Peyer's patch (tissue), 4 donors: ENCODE measurements around the gene CLDN9. TPM values are rescaled to one million over a fixed set of nuclear protein-coding genes. Genes with fewer than 3 reads are reported as not detected.

Source experiments
- DNase-seq, 3 donors: peaks; one replicate each; pipeline ENCODE4 v3.0.0-alpha.2; 2017 to 2019
- H3K27ac ChIP-seq, 4 donors: fragments of 200-600 bp; sonication (generic); one replicate each; pipeline ENCODE4 v1.5.1; 2016 to 2019
- H3K27me3 ChIP-seq, 2 donors: fragments of 200-600 bp; sonication (generic); one replicate each; pipeline ENCODE4 v1.5.1; 2019
- H3K36me3 ChIP-seq, 3 donors: fragments of 200-600 bp; sonication (generic); one replicate each; pipeline ENCODE4 v1.5.1; 2016 to 2019
- H3K4me1 ChIP-seq, 4 donors: fragments of 200-600 bp; sonication (generic); one replicate each; pipeline ENCODE4 v1.5.1; 2016 to 2019
- H3K4me3 ChIP-seq, 4 donors: fragments of 200-600 bp; sonication (generic); 1 replicate in 3 of 4; 2 replicates in 1 of 4; pipeline ENCODE4 v1.5.1; 2016 to 2019; ENCODE audit warnings: mild to moderate bottlenecking in 1 of 4
- H3K9me3 ChIP-seq, 4 donors: fragments of 200-600 bp; sonication (generic); one replicate each; pipeline ENCODE4 v1.5.1; 2016 to 2019; ENCODE audit warnings: mild to moderate bottlenecking in 1 of 4
- CTCF ChIP-seq, 6 experiments: fragments of 450-650 bp in 4 of 6; fragments of 200-600 bp in 2 of 6; sonication (generic) in 1 of 6; IDR thresholded peaks; one replicate each; pipeline ENCODE4 v1.5.1; 2017 to 2019; ENCODE audit warnings: antibody characterized with exemption in 6 of 6, mild to moderate bottlenecking in 3 of 6, moderate library complexity in 1 of 6
- POLR2A ChIP-seq, 2 donors: fragments of 450-650 bp; IDR thresholded peaks; one replicate each; pipeline ENCODE4 v1.5.1; 2017; ENCODE audit warnings: antibody characterized with exemption in 2 of 2, mild to moderate bottlenecking in 2 of 2, moderate library complexity in 2 of 2
- total RNA-seq, 4 donors: library from RNA; depleted of rRNA; stranded (reverse); fragments of >200 nt; gene quantifications; one replicate each; pipeline ENCODE4 v1.1.0, GENCODE V29; 2016

Gene CLDN9
- total RNA-seq, 4 donors from 2014 or later, result 0.76 to 2.5 (median 1.2) TPM

DNA sequence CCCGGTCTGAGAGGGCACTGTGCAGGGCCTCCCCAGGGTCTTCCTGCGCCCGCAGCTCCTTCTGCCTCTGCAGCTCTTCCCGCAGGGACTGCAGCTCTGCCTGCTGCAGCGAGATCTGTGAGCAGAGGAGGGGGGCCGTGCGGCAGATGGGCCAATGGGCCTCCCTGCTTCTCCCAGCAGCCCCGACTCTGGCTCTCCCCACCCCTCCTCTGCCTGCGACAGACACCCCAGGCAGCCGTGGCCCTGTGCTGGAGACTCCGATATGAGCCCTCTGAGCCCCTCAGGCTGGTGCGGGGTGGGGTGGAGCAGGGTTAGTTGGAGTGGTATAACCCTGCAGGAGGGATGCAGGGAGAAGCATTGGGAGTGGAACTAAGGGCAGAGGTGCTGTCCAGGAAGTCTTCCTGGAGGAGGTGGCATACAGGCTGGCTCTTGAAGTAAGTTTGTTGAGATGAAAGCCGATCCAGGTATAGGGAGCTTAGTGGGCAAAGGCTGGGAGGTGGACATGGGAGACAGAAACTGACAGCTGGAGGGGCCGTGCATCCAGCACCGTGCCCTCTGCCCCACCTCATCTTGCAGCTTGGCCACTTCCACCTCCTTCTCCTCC is 16.1 kb downstream of the CLDN9 start:
- Histone ChIP-seq H3K9me3 (no peaks in the 10 kb centered on the region), H3K27me3 (no peaks in the 10 kb centered on the region), H3K4me3 (no peak overlapping the region), H3K36me3 (peaks cover 0 to 22% (median 0%) of the 10 kb centered on the region in 3 donors), H3K4me1 (peaks cover 3 to 45% (median 10%) of the 10 kb centered on the region in 4 donors), H3K27ac (no peak overlapping the region)
- DNase-seq, result no peak
- TF ChIP-seq POLR2A (IDR thresholded peaks at IDR 0.05) (no peak), CTCF (IDR thresholded peaks at IDR 0.05) (no peak)

DNA sequence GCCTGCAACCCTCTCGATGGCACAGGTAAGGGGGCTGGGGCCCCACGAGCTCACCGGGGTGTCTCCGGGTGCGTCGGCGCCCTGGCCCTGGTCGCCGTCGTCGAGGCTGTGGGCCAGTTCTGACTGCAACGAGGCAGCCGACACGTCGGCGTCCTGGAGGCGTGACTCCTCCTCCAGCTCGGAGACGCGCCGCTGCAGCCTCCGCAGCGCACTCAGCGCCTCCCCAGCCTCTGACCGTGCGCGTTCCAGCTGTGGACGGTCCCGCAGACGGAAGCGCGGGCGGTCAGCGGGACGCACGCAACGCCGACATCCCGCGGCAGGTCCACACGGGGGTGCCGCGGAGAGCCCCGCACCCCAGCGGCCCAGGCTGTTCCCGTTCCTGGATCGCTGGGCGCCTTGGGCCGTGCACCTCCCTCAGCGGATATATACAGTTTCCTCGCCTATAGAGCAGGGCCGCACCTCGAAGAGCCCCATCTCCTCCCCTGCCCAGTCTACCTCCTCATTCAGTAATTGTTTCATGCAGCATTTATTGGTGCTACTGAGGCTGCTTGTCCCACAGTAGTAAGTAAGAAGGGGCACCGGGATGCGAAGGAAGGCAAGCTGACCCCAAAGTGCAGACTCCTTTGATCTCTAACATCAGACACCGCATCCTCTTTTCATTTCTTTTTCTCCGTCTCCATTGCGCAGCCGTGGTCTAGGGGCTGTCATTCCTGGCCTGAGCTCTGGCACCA is 16.9 kb downstream of the CLDN9 start:
- Histone ChIP-seq H3K4me1 (peaks cover 3 to 41% (median 10%) of the 10 kb centered on the region in 4 donors), H3K27ac (no peak overlapping the region), H3K9me3 (no peaks in the 10 kb centered on the region), H3K4me3 (peak overlapping the region in 2 of 4 donors; percentile 22 to 27), H3K36me3 (peaks cover 0 to 22% (median 0%) of the 10 kb centered on the region in 3 donors), H3K27me3 (no peaks in the 10 kb centered on the region)
- TF ChIP-seq CTCF (IDR thresholded peaks at IDR 0.05), result no peak
- TF ChIP-seq POLR2A (IDR thresholded peaks at IDR 0.05), result no peak
- no peak for DNase-seq

- no peak for TF ChIP-seq POLR2A (IDR thresholded peaks at IDR 0.05)
- TF ChIP-seq CTCF (IDR thresholded peaks at IDR 0.05), result no peak
- peaks cover 3 to 40% (median 10%) of the 10 kb centered on the region in 4 donors for H3K4me1 ChIP-seq
- no peaks in the 10 kb centered on the region for H3K9me3 ChIP-seq
- peaks cover 0 to 4% of the 10 kb centered on the region in 2 donors for H3K27me3 ChIP-seq
- peaks cover 0 to 22% (median 0%) of the 10 kb centered on the region in 3 donors for H3K36me3 ChIP-seq
- no peak overlapping the region for H3K4me3 ChIP-seq
- H3K27ac ChIP-seq, result no peak overlapping the region
- no peak for DNase-seq
Observed at GRCh38 chr16:3030222-3031212, 17.8 kb downstream of the CLDN9 start.

GRCh38 chr16:3032624-3033023 is 19.9 kb downstream of the CLDN9 start:
- TF ChIP-seq CTCF (IDR thresholded peaks at IDR 0.05), result no peak
- peak in 1 of 2 donors; percentile 19 for TF ChIP-seq POLR2A (IDR thresholded peaks at IDR 0.05)
- H3K27ac ChIP-seq, result peak overlapping the region in 1 of 4 donors; percentile 12
- H3K36me3 ChIP-seq, result peaks cover 0 to 4% (median 0%) of the 10 kb centered on the region in 3 donors
- peaks cover 0 to 12% of the 10 kb centered on the region in 2 donors for H3K27me3 ChIP-seq
- peaks cover 3 to 52% (median 14%) of the 10 kb centered on the region in 4 donors for H3K4me1 ChIP-seq
- no peak for DNase-seq
- no peaks in the 10 kb centered on the region for H3K9me3 ChIP-seq
- no peak overlapping the region for H3K4me3 ChIP-seq

DNA sequence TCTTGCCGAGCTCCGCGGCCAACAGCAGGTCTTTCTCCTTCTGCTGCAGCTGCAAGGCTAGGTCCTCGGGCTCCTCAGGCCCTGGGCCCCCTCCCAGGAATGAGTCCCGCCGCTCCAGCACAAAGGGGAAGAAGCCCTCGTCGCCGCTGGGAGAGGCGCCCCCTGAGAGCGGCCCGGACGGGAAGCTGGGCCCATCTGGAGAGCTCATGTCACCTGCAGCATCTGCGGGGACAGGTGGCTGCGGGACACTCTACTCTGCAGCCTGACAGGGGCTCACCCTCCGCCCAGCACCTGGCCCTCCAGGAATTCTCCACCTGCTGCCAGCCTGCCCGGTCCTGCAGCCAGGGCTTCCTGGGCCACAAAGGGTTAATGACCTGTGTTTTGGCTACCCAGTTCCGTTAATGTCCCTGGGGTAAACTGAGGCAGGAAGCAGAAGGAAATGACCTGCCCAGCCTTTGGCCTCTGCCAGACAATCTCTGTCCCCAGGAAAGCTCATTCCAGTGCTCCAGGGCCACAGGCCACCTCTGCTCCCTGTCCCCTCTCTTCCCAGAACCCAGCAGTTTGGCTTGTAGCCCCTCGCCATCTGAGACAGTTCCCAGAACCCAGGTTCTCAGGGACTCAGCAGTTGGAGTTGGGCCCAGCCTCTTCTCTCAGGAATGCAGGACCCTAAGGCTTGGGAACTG is 22.7 kb downstream of the CLDN9 start:
- H3K9me3 ChIP-seq, result no peaks in the 10 kb centered on the region
- H3K4me3 ChIP-seq, result peak overlapping the region in 3 of 4 donors; percentile 34 to 68 (median 61)
- peaks cover 0 to 12% of the 10 kb centered on the region in 2 donors for H3K27me3 ChIP-seq
- H3K27ac ChIP-seq, result peak overlapping the region in 1 of 4 donors; percentile 79
- TF ChIP-seq CTCF (IDR thresholded peaks at IDR 0.05) (no peak), POLR2A (IDR thresholded peaks at IDR 0.05) (no peak)
- H3K36me3 ChIP-seq, result peaks cover 0 to under 1% (median 0%) of the 10 kb centered on the region in 3 donors
- peaks cover 0 to 44% (median 7%) of the 10 kb centered on the region in 4 donors for H3K4me1 ChIP-seq
- DNase-seq, result no peak
